H7 (cell line): Measurements from ENCODE around the gene CLEC18A. TPM values are rescaled to one million over a fixed set of nuclear protein-coding genes. Genes with fewer than 3 reads are reported as not detected.

ENCODE experiments used
- DNase-seq: peaks from one replicate; pipeline ENCODE4 v3.0.0; 2012
- H3K27me3 ChIP-seq: 2 replicates; pipeline ENCODE4 v1.6.0; 2011; ENCODE audit warnings: mild to moderate bottlenecking, low read length; ENCODE audit not compliant: control insufficient read depth, insufficient read depth
- H3K36me3 ChIP-seq: replicated peaks from 2 replicates; pipeline ENCODE4 v1.5.1; 2011; ENCODE audit warnings: low read length; ENCODE audit not compliant: control insufficient read depth, insufficient read depth
- H3K4me3 ChIP-seq: 2 replicates; pipeline ENCODE4 v1.5.1; 2011; ENCODE audit warnings: low read depth, mild to moderate bottlenecking, control low read depth, low read length, moderate library complexity; ENCODE audit not compliant: insufficient read depth
- total RNA-seq: library from RNA; depleted of rRNA; stranded (reverse); fragments of >200 nt; shearing (Covaris generic); gene quantifications from 2 replicates; pipeline ENCODE4 v1.2.3, GENCODE V29; 2014

The CLEC18A gene
- total RNA-seq, 1 experiment from 2014 or later = not detected

- DNase-seq = peak; percentile 56
- Histone ChIP-seq H3K4me3 (no peak overlapping the region), H3K36me3 (no peaks in the 10 kb centered on the region; the same call in 1 of the 2 replicates), H3K27me3 (no peaks in the 10 kb centered on the region)
Observed at GRCh38 chr16:69924041-69924775, 26.9 kb upstream of the CLEC18A start.

DNA sequence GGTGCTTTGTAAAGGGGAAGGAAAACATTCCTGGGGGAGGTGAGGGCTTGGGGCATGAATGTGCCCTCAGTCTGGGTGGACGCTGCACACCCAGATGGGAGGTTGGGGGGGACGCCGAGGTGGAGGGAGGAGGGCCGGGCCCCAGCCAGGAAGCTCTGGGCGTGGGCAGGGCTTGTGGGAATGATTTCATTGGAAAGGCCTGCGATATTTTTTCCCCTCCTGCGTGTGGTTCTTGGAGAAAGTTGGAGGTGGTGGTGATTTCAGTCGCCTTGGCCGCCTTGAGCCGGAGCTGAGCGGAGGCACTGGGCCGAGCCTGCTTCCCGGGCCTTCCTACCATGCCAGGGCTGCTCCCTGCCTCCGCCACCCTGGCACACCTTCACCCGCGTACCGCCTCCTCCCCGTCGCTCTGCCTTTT lies 26.4 kb upstream of the CLEC18A start:
- Histone ChIP-seq H3K36me3 (no peaks in the 10 kb centered on the region; the same call in 1 of the 2 replicates), H3K27me3 (no peaks in the 10 kb centered on the region), H3K4me3 (no peak overlapping the region)
- peak; percentile 73 for DNase-seq

GRCh38 chr16:69925311-69925710 lies 25.8 kb upstream of the CLEC18A start:
- Histone ChIP-seq H3K4me3 (no peak overlapping the region), H3K36me3 (no peaks in the 10 kb centered on the region; the same call in 1 of the 2 replicates), H3K27me3 (no peaks in the 10 kb centered on the region)
- DNase-seq = peak; percentile 47

DNA sequence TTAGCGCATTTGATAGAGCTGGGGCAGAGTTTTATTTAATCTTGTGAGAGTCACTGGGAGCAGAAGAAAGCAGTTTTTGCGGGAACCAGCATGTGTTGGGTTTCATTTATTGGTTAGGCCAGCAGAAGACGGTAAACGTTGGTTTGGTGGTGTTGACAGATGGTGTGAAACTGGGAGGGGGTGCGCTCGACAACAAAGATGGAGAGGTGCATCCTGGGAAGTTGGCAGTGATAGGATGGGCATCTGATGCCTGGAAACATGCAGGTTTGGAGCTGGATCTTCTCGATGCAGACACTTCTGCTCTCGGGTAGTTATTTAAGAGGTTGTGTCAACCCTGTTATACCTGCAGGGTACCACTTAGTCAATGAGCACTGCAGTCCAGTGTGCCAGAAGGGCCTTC lies 24.9 kb upstream of the CLEC18A start:
- peak; percentile 18 for DNase-seq
- no peak overlapping the region for H3K4me3 ChIP-seq
- H3K36me3 ChIP-seq = no peaks in the 10 kb centered on the region; the same call in none of the 2 replicates
- no peaks in the 10 kb centered on the region for H3K27me3 ChIP-seq

- Histone ChIP-seq H3K36me3 (no peaks in the 10 kb centered on the region; the same call in none of the 2 replicates), H3K4me3 (no peak overlapping the region), H3K27me3 (no peaks in the 10 kb centered on the region)
- peak; percentile 67 for DNase-seq
Observed at GRCh38 chr16:69927056-69927757, 23.9 kb upstream of the CLEC18A start.

GRCh38 chr16:69928856-69929400 lies 22.2 kb upstream of the CLEC18A start:
- H3K4me3 ChIP-seq = no peak overlapping the region
- peak; percentile 44 for DNase-seq
- H3K36me3 ChIP-seq = no peaks in the 10 kb centered on the region; the same call in none of the 2 replicates
- no peaks in the 10 kb centered on the region for H3K27me3 ChIP-seq

DNA sequence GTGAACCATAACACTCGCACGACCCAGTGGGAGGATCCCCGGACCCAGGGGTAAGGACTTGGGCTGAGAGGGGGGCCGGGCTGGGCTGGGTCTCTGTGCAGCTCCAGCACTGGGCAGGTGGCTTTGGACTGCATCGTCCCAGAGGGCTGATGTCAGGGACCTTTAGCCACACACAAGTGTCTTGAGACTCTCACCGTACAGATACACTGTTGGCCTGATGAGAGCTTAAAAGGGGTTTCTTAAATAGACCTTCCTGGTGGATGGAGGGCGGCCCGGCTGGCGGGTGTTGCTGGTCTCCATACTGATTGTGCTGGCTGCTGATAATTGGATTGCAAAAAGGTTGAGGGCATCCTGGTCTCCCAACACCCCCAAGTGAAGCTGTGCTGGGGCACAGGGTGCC lies 21.7 kb upstream of the CLEC18A start:
- Histone ChIP-seq H3K4me3 (no peak overlapping the region), H3K36me3 (no peaks in the 10 kb centered on the region; the same call in none of the 2 replicates), H3K27me3 (no peaks in the 10 kb centered on the region)
- DNase-seq = peak; percentile 43

GRCh38 chr16:69930117-69930776 lies 20.9 kb upstream of the CLEC18A start:
- peak; percentile 94 for DNase-seq
- no peak overlapping the region for H3K4me3 ChIP-seq
- H3K36me3 ChIP-seq = no peaks in the 10 kb centered on the region; the same call in none of the 2 replicates
- H3K27me3 ChIP-seq = no peaks in the 10 kb centered on the region

DNA sequence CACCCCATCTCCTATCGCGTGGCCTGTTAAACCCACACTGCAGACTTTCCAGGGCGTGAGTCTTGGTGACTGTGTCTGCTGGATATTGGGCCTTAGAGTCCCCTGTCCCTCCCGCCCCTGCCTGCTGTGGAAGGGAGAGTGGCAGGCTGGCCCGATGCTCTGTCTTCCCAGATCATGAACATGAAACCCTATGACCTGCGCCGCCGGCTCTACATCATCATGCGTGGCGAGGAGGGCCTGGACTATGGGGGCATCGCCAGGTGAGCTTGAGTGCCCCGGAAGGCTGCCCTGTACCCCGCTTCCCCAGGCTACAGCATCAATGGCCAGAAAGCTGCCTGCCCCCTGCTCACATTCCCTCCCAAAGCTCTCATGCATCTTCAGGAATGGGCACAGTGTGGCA lies 19.5 kb upstream of the CLEC18A start:
- DNase-seq = peak; percentile 22
- Histone ChIP-seq H3K27me3 (no peaks in the 10 kb centered on the region), H3K36me3 (peaks cover 2% of the 10 kb centered on the region), H3K4me3 (no peak overlapping the region)

- Histone ChIP-seq H3K36me3 (peaks cover 2% of the 10 kb centered on the region), H3K27me3 (no peaks in the 10 kb centered on the region), H3K4me3 (no peak overlapping the region)
- DNase-seq = peak; percentile 18
Observed at GRCh38 chr16:69932228-69932627, 18.9 kb upstream of the CLEC18A start.

DNA sequence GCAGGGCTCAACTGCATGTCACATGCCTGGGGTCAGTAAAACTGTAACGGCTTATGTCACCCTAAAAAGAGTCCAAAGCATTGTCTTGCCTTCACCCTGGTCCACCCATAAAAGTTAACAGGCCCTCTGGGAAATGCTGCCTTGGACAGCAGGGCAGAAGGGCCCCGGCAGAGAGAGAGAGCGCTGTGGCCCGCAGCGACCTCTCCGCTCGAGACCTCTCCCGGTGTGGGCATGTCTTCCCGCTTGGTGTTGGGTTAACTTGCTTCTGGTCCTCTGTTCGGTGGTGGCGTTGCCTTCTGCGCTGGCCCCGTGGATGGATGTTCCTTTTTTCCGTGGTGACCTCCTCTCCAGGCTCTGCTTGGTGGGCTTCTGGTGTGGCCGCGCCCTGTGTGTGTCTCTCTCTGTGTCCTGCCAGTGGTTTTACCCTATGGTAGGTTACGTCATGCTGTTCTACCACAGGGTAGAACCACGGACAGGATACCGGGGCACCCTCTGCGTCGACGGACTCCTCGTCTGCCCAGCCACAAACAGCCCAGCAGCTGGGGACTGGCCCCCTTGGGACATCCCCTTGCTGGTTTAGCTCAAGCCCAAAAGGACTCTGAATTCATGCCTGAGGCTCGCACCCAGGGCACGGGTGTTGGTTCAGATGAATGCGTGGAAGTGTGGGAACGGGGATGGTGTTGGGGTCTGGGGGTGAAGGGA lies 18.3 kb upstream of the CLEC18A start:
- H3K27me3 ChIP-seq = no peaks in the 10 kb centered on the region
- H3K36me3 ChIP-seq = peaks cover 2% of the 10 kb centered on the region
- no peak for DNase-seq
- H3K4me3 ChIP-seq = no peak overlapping the region

DNA sequence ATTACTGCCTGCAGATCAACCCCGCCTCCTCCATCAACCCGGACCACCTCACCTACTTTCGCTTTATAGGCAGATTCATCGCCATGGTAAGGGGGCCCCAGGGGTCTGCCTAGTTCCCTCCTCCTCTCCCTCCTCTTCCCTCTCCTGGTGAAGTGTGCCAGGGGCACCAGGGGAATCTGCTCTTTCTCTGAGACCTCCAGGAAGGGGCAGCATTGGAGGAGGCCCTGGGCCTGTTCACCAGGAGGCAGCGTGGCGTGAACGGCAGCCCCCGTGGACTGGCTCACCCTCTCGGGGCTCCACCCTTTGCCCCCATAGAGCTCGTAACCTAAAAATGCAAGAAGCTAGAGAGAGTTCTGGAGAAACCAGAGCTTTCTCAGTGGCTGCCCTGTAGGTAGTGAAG lies 17.1 kb upstream of the CLEC18A start:
- Histone ChIP-seq H3K36me3 (peaks cover 2% of the 10 kb centered on the region), H3K4me3 (no peak overlapping the region), H3K27me3 (no peaks in the 10 kb centered on the region)
- DNase-seq = no peak

- peak; percentile 30 for DNase-seq
- Histone ChIP-seq H3K27me3 (no peaks in the 10 kb centered on the region), H3K36me3 (peaks cover 3% of the 10 kb centered on the region), H3K4me3 (no peak overlapping the region)
Observed at GRCh38 chr16:69934751-69935150, 16.4 kb upstream of the CLEC18A start.

DNA sequence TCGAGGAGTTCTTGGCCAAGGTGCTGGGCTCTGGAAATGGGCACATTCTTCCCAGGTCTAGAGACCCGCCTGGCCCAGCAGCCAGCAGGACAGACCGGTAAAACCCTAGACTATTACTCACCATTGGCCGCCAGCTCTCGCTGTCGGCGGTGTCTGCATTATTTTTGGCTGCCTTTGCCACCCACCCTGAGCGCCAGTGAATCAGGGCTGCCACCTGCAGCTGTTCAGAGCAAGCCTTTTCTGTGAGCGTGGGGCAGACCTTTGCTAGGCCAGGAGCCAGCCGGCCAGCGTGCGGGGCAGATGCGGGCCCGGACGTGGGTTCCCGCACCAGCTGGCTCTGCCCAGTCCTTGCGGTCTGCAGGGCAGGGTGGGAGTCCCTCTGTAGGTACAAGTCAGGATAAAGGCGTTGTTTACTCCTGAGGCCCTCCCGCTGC lies 15.8 kb upstream of the CLEC18A start:
- Histone ChIP-seq H3K27me3 (no peaks in the 10 kb centered on the region), H3K36me3 (peaks cover 3% of the 10 kb centered on the region), H3K4me3 (no peak overlapping the region)
- DNase-seq = no peak
